ENCODE measurements around the gene APLF.
"Not testable (repeated sequence)": the region's sequence is repeated elsewhere in the genome, so short reads cannot be mapped to it uniquely, and the experiment has no call there.

The APLF gene

GRCh38 chr2:68536000-68536399 is 68.6 kb downstream of the APLF start:
- in situ Hi-C loops (cut with MboI; ENCODE audit: low pct_unique_long_range_greater_than_20kb, low sequenced_read_pairs, unreplicated experiment) = no loop called here
- TF ChIP-seq, protein P1, sequence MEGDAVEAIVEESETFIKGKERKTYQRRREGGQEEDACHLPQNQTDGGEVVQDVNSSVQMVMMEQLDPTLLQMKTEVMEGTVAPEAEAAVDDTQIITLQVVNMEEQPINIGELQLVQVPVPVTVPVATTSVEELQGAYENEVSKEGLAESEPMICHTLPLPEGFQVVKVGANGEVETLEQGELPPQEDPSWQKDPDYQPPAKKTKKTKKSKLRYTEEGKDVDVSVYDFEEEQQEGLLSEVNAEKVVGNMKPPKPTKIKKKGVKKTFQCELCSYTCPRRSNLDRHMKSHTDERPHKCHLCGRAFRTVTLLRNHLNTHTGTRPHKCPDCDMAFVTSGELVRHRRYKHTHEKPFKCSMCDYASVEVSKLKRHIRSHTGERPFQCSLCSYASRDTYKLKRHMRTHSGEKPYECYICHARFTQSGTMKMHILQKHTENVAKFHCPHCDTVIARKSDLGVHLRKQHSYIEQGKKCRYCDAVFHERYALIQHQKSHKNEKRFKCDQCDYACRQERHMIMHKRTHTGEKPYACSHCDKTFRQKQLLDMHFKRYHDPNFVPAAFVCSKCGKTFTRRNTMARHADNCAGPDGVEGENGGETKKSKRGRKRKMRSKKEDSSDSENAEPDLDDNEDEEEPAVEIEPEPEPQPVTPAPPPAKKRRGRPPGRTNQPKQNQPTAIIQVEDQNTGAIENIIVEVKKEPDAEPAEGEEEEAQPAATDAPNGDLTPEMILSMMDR (IDR thresholded peaks at IDR 0.05; ENCODE audit: extremely low read depth, insufficient read depth, missing control alignments) = no peak
- DNase-seq (ENCODE audit: low spot score) = no peak

- in situ Hi-C loops (cut with MboI; ENCODE audit: low pct_unique_long_range_greater_than_20kb, low sequenced_read_pairs, unreplicated experiment) = no loop called here
- no peak for DNase-seq (ENCODE audit: low spot score)
- TF ChIP-seq, protein P1 (IDR thresholded peaks at IDR 0.05; ENCODE audit: extremely low read depth, insufficient read depth, missing control alignments) = no peak
Observed at GRCh38 chr2:68537011-68537410, 69.6 kb downstream of the APLF start.

DNA sequence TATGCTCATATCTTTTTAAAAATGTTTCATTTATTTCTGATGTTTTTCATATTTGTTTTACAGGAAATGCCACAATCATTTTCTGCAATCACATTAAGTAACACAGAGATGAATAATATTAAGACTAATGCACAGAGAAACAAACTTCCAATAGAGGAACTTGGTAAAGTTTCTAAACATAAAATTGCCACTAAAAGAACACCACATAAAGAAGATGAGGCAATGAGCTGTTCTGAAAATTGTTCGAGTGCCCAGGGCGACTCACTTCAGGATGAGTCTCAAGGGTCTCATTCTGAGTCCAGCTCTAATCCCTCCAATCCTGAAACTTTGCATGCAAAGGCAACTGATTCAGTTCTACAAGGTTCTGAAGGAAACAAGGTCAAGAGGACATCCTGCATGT is 70.4 kb downstream of the APLF start:
- TF ChIP-seq, protein P1 (IDR thresholded peaks at IDR 0.05; ENCODE audit: extremely low read depth, insufficient read depth, missing control alignments) = no peak
- in situ Hi-C loops (cut with MboI; ENCODE audit: low pct_unique_long_range_greater_than_20kb, low sequenced_read_pairs, unreplicated experiment) = no loop called here
- no peak for DNase-seq (ENCODE audit: low spot score)

DNA sequence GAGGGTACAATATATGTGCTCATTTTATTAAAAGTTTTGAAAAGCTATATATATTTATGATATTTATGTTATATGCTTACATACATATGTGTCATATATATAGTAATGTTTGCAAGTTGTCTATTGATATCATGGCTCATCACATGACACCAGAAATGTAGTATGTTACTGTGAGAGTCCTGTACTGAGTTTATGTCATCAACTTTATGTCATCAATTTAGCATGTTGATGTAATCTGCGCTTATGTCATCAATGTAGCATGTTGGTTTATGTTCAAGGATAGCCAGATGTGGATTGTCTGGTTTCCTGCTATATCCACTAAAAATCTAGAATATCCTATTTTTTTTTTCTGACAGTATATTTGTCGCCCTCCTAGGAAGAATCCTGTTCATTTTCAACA is 77.4 kb downstream of the APLF start:
- TF ChIP-seq, protein P1 (IDR thresholded peaks at IDR 0.05; ENCODE audit: extremely low read depth, insufficient read depth, missing control alignments) = no peak
- in situ Hi-C loops (cut with MboI; ENCODE audit: low pct_unique_long_range_greater_than_20kb, low sequenced_read_pairs, unreplicated experiment) = no loop called here

DNA sequence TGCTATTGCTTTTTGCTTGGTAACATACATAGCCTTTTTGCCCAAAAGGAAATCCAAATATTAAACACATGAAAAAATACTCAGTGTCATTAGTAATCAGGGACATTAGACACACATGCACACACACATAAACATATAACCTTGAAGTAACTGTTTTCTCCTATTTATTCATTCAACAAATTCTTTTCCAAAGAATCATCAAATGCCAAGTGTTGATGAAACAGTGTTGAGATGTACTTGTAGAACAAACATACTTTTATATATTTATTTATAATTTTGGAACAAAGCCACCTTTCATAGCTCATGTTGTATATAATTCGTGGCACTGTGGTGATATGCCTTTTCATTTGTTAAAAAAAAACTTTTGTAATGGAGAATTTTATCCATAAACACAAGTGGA is 81.0 kb downstream of the APLF start:
- in situ Hi-C loops (cut with MboI; ENCODE audit: low pct_unique_long_range_greater_than_20kb, low sequenced_read_pairs, unreplicated experiment) = no loop called here
- TF ChIP-seq, protein P1 (IDR thresholded peaks at IDR 0.05; ENCODE audit: extremely low read depth, insufficient read depth, missing control alignments) = no peak
- DNase-seq (ENCODE audit: low spot score) = no peak

More for the DNA sequence above, 77.4 kb downstream of the APLF start:
- DNase-seq (ENCODE audit: low spot score) = no peak

DNA sequence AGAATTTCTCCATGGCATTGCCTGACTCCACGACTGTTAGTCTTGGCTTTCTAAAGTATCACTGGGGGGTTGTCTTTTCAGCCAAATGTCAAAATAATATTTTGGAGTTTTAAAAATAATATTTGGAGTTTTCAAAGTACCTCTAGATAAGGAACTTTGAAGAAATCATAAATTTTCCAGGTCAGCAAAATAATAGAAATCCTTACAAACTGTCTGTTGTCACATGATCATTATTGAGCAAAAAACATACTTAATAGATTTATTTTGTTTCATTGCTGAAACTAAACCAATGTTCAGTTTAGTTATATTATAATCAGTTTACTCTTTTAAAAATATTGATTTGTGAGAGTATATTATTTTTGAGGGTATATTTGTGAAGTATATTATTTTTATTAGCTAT is 85.7 kb downstream of the APLF start:
- no peak for DNase-seq (ENCODE audit: low spot score)
- in situ Hi-C loops (cut with MboI; ENCODE audit: low pct_unique_long_range_greater_than_20kb, low sequenced_read_pairs, unreplicated experiment) = no loop called here
- TF ChIP-seq, protein P1 (IDR thresholded peaks at IDR 0.05; ENCODE audit: extremely low read depth, insufficient read depth, missing control alignments) = no peak

DNA sequence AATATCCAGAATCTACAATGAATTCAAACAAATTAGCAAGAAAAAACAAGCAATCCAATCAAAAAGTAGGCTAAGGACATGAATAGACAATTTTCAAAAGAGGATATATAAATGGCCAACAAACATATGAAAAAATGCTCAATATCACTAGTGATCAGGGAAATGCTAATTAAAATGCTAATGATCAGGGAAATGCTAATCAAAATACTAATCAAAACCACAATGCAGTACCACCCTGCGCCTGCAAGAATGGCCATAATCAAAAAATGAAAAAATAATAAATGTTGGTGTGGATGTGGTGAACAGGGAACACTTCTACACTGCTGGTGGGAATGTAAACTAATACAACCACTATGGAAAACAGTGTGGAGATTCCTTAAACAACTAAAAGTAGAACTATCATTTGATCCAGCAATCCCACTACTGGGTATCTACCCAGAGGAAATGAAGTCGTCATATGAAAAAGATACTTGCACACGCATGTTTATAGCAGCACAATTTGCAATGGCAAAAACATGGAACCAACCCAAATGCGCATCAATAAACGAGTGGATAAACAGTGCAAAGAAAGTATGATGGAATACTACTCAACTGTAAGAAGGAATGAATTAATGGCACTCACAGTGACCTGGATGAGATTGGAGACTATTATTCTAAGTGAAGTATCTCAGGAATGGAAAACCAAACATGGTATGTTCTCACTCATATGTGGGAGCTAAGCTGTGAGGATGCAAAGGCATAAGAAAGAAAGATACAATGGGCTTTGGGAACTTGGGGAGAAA is 88.2 kb downstream of the APLF start:
- in situ Hi-C loops (cut with MboI; ENCODE audit: low pct_unique_long_range_greater_than_20kb, low sequenced_read_pairs, unreplicated experiment); DNase-seq (ENCODE audit: low spot score): not testable (repeated sequence)

Measured in GM13977 (cell line).